COR-L47 (cell line): ENCODE data around the gene SNRNP25.
A peak's percentile ranks its signal among the peaks of the same experiment; 100 is the strongest.
"Not testable (repeated sequence)": the region's sequence is repeated elsewhere in the genome, so short reads cannot be mapped to it uniquely, and the experiment has no call there.

Experiments used
- DNase-seq: peaks from one replicate; lab custom pipeline; 2025; lab: John Stamatoyannopoulos, UW

The SNRNP25 gene

DNA sequence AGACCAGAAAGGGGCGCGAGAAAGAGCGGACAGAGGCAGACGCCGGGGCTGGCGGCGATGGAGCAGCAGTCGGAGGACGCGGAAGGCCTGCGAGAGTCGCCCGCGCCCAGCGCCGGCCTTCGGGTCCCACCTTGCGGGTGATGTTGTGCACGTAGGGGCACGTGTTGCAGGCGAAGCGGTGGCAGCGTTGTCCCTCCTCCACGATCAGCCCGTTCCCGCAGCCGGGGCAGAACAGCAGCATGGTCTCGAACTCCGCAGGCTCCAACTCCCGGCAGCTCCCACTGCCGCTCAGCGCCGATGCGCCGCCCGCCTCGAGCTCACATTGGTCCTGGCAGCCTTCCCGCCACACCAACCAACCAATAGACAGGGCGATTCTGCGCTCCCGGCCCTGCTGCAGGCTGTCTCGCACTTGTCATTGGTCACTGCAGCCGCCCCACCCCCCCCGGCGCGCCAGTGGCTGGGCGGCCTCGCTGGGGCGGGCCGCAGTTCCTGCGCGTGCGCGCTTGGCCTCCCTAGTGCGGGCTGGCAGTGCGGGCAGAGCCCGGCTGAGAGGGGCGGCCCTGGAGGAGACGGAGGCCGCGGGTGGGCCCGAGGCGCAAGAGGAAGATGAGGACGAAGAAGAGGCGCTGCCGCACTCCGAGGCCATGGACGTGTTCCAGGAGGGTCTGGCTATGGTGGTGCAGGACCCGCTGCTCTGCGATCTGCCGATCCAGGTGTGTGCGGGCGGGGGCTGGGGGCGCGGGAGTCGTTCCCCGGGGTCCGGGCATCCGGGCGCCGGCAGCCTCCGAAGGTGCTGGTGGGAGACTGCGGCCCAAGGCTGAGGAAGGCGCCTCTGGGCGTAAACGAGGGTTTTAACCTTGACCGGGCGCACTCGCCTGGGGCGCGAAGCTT lies at the start of gene SNRNP25, which contains the start of gene POLR3K:
TSS of gene SNRNP25 (plus strand) at position 483 of the 891 bp plus-strand sequence. CDS start at position 672, 189 bp downstream.
TSS of gene POLR3K (minus strand) at position 263 of the 891 bp plus-strand sequence. CDS start at position 241, 22 bp downstream.
- DNase-seq: peak; percentile 98

DNA sequence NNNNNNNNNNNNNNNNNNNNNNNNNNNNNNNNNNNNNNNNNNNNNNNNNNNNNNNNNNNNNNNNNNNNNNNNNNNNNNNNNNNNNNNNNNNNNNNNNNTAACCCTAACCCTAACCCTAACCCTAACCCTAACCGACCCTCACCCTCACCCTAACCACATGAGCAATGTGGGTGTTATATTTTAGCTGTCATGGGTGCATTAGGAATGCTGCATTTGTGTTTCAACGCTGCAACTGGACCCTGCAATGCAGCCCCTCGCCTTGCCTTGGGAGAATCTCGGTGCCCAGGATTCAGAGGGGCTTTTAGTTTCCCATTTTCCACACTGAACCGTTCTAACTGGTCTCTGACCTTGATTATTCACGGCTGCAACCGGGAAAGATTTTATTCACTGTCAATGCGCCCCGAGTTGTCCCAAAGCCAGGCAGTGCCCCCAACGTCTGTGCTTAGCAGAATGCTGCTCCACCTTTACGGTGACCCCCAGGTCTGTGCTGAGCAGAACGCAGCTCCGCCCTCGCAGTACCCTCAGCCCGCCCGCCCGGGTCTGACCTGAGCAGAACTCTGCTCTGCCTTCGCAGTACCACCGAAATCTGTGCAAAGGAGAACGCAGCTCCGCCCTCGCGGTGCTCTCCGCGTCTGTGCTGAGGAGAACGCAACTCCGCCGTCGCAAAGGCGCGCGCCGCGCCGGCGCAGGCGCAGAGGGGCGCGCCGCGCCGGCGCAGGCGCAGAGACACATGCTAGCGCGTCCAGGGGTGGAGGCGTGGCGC lies 43.5 kb upstream of the SNRNP25 start:
- no peak for DNase-seq

DNA sequence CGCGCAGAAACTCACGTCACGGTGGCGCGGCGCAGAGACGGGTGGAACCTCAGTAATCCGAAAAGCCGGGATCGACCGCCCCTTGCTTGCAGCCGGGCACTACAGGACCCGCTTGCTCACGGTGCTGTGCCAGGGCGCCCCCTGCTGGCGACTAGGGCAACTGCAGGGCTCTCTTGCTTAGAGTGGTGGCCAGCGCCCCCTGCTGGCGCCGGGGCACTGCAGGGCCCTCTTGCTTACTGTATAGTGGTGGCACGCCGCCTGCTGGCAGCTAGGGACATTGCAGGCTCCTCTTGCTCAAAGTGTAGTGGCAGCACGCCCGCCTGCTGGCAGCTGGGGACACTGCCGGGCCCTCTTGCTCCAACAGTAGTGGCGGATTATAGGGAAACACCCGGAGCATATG lies 42.9 kb upstream of the SNRNP25 start:
- peak; percentile 27 for DNase-seq

- DNase-seq: not testable (repeated sequence)
Observed at GRCh38 chr16:17062-17765, 36.4 kb upstream of the SNRNP25 start.

- DNase-seq: not testable (repeated sequence)
Observed at GRCh38 chr16:20886-21285, 32.7 kb upstream of the SNRNP25 start.

DNA sequence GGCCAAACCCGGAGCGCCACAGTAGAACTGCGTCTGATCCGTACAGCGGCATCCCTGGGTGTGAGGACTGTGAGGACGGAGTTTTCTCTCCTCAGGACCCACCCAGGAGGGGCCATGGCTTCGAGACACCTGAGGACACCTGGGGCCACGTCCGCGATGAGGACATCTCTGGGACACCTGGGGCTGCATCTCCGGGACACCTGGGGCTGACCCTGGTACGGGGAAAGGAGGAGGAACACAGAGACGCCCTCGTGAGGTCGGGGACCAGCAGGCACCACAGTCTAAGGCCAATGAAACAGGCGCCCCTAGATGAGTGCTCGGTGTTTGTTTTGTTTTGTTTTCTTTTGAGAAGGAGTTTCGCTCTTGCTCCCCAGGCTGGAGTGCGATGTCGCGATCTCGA lies 29.5 kb upstream of the SNRNP25 start:
- DNase-seq: not testable (repeated sequence)

- not testable (repeated sequence) for DNase-seq
Observed at GRCh38 chr16:25926-26348, 27.7 kb upstream of the SNRNP25 start.

DNA sequence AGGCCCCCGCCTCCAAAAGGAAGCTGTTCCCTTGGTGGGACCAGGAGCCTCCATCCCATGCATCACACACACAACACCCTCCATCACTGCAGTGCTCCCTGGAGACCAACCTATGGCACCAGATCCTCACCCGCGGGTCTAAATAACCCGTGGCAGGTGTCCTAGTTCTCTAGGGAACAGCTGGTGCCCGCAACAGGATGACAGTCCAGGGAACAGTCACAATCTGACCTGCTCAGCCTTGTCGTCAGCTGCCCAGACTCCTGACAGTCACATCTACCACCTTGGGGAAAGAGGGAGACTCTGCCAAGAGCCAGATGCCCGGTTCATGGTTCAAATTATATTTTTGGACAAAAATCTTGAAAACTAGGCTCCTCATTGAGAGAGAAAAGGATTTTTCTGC lies 23.0 kb upstream of the SNRNP25 start:
- DNase-seq: not testable (repeated sequence)

GRCh38 chr16:33154-33876 lies 20.3 kb upstream of the SNRNP25 start:
- DNase-seq: not testable (repeated sequence)

- no peak for DNase-seq
Observed at GRCh38 chr16:33877-34647, 19.6 kb upstream of the SNRNP25 start.

DNA sequence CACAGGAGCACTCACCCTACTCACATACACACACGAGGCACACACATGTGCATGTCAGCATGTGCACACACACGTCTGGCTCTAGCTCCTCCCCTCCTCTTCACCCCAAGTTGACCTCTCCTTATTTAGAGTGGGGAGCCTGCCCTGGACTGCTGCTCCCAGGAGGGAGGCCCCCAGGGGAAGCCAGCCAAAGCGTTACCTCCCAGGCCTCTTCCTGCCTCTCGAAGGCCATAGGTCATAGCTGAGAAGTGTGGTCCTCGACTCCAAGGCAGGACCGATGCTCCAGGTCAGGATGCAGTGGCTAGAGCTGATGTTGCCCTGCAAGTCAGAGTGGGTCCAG lies 19.0 kb upstream of the SNRNP25 start:
- no peak for DNase-seq

- DNase-seq: no peak
Observed at GRCh38 chr16:35011-35677, 18.5 kb upstream of the SNRNP25 start.

DNA sequence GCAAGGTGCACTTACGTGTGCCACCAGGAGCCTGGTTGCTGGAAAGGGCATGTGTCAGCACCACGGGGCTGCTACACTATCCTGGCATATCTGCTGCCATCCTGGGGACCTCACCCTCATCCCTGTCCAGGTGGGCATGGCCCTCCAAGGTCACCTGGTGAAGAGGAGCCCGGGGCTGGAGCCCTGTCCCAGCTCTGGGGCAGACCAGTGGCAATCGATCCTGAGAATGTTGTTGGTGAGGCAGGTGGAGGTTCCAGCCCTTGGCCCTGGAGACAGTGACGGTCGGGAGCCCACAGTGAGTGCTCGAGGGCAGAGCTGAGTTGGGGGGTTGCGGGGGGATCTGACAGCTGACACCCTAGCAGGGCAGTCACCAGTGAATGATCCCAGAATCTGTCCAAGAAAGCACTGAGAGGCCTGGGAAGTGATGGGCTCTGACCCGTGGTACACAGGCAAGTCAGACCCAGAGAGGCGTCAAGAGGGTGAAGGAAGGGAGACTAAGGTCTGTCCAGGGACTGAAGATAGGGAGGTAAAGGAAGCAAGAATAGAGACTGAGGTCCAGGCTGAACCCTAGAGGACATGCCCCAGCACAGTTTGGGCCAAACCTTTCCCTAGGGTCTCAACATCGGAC lies 17.8 kb upstream of the SNRNP25 start:
- no peak for DNase-seq

DNA sequence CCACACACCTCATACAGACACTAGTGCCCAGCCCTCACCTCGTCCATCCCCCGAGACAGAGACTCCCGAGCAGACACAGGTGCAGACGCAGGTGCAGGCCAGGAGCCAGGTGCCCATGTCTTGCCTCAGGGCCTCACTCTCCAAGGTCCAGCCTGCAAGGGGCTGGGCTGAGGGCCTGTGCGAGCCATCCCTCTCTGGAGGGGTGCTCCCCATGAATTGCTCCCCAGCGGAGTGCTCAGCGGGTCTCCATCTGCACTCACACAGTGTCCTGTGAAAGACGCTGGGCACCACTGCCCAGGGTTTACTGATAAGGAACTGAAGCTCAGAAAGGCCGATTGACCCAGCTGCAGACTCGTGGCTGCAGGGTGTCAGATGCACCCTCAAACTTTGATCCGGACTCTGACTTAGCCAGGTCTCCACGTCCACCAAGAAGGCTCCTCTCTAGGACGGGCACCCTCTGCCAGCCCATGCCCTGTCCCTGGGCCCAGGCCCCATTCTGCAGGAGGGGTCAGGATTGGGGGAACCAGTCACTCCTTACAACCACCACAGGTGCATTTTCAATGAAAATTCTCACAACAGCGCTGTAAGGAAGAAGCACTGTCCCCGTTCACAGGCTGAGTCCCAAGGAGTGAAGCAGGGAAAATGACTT lies 17.2 kb upstream of the SNRNP25 start:
- no peak for DNase-seq

DNA sequence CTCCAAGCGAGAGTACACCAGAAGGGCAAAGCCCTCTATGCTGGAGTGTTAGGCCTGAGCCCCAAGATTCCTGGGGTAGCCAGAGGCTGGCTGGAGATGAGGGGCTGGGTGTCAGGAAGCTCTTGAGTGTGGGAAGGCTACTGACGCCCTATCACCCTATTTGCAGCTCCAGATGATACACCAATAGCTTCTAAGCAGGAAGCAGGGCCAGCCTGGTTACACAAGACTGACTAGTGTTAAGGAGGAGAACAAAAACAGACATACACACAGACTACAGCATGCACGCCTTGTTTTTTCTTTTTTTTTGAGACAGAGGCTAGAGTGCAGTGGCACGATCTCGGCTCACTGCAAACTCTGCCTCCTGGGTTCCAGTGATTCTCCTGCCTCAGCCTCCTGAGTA lies 16.1 kb upstream of the SNRNP25 start:
- DNase-seq: no peak

GRCh38 chr16:38206-38605 lies 15.4 kb upstream of the SNRNP25 start:
- not testable (repeated sequence) for DNase-seq

GRCh38 chr16:38941-39892 lies 14.4 kb upstream of the SNRNP25 start:
- DNase-seq: no peak

DNA sequence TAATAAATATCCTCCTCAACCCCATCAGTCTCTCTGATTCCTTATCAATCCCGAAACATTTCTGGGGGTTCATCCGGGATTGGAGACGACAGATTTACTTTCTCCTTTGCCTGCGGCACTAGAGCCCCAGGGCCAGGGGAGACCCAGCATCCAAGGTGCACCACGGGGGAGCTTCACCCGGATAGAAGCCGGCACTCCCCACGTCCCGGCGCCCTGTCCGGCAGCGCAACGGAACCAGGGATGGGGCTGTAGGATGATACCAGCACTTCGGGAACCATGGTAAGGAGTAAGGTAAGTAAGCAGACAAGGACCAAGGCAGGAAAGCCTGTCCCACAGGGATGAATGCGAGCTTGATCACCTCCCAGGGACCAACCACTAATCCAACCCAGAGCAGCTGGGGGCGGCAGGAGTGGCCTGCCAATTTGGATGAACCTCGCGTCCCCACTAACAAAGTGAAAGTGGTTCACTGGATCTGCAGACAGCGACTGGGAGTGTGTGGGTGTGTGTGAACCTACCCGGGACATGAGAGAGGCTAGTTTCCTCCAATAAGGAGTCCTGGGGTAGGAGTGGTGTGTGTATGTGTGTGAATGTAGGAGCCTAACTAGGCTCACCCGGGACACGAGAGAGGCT lies 12.1 kb upstream of the SNRNP25 start:
- DNase-seq: no peak
